Psoas muscle (tissue), 8 donors: ENCODE results near the gene CUEDC1. TPM values are rescaled to one million over a fixed set of nuclear protein-coding genes. Genes with fewer than 3 reads are reported as not detected.

Experiments used
- ATAC-seq, 4 donors: fragments of 200-7000 bp; cut with Tn5 transposase; one replicate each; pipeline ENCODE4 v1.9.1; 2020; ENCODE audit warnings: moderate library complexity in 3 of 4, mild to moderate bottlenecking in 2 of 4
- DNase-seq, 2 donors: peaks; one replicate each; pipeline ENCODE4 v3.0.0-alpha.2; 2020
- H3K27ac ChIP-seq: fragments of 200-600 bp; one replicate; pipeline ENCODE4 v1.8.0; 2022
- H3K27me3 ChIP-seq, 3 donors: fragments of 200-600 bp in 1 of 3; one replicate each; pipeline versions ENCODE4 v1.6.1 to v1.8.0; 2013 to 2022; ENCODE audit warnings: low read length in 2 of 3, mild to moderate bottlenecking in 2 of 3, moderate library complexity in 1 of 3; ENCODE audit not compliant: insufficient read depth in 3 of 3
- H3K36me3 ChIP-seq, 2 donors: fragments of 200-600 bp in 1 of 2; one replicate each; pipeline versions ENCODE4 v1.6.1 to v1.8.0; 2013 to 2022; ENCODE audit warnings: low read depth in 1 of 2, mild to moderate bottlenecking in 1 of 2, moderate library complexity in 1 of 2; ENCODE audit not compliant: insufficient read depth in 1 of 2
- H3K4me1 ChIP-seq: fragments of 200-600 bp; one replicate; pipeline ENCODE4 v1.8.0; 2022
- H3K4me3 ChIP-seq: fragments of 200-600 bp; one replicate; pipeline ENCODE4 v1.8.0; 2022; ENCODE audit warnings: mild to moderate bottlenecking
- H3K9me3 ChIP-seq: fragments of 200-600 bp; one replicate; pipeline ENCODE4 v1.8.0; 2022
- CTCF ChIP-seq: fragments of 200-600 bp; IDR thresholded peaks from one replicate; pipeline ENCODE4 v1.8.0; 2022; ENCODE audit warnings: antibody characterized with exemption
- WGBS, 3 donors: extraction: QIAGEN DNeasy Blood & Tissue Kit; methylation state at CpG; one replicate each; pipeline versions ENCODE4 v1.1.6 to v1.1.7; 2013; 5-methylcytosine and 5-hydroxymethylcytosine counted together
- intact Hi-C, 2 donors: fragments of 100-400 bp; cut with DNase I; formaldehyde crosslinking; loops; one replicate each; pipeline versions ENCODE4 v1.11.0 to v1.14.2; 2022
- polyA plus RNA-seq, 3 donors: library from polyadenylated mRNA; stranded (reverse); fragments of 200-250 nt; gene quantifications; one replicate each; pipeline ENCODE4 v1.2.3, GENCODE V29; 2013
- total RNA-seq, 4 donors: library from RNA; stranded (reverse); fragmentation: NEBNext Ultra II Directional in 2 of 4; extraction: Animal tissue kit (Norgen Biotek cat#: 25700) in 2 of 4; gene quantifications; one replicate each; pipeline versions ENCODE4 v1.2.1 to v1.2.4, GENCODE V29; 2021 to 2023
- donor health status: healthy with polysubstance abuse.
- donor health status: DM: no; HTN: no; CAD: no; lungs with moderate emphysema.
- donor health status: Bipolar disorder and iron deficiency.
- donor health status: healthy.
- donor health status: DM: yes; HTN: yes; CAD: no.
- donor health status: DM: no; HTN: no; CAD: no.
- donor health status: DM: no; HTN: no; CAD: no.
- donor health status: DM: yes; HTN: yes; CAD: no.

The CUEDC1 gene
- total and polyA plus RNA-seq, 7 donors = 28.0 to 67.2 (median 46.4) TPM

GRCh38 chr17:57918017-57918895, 37.0 kb downstream of the CUEDC1 start:
- Histone ChIP-seq H3K27ac (peak overlapping the region; percentile 64), H3K4me1 (peaks cover 73% of the 10 kb centered on the region), H3K4me3 (no peak overlapping the region), H3K36me3 (no peaks in the 10 kb centered on the region), H3K9me3 (no peaks in the 10 kb centered on the region), H3K27me3 (no peaks in the 10 kb centered on the region)
- DNase-seq (no peak), ATAC-seq (peak in 2 of 4 donors; percentile 14 to 26)
- TF ChIP-seq CTCF = no peak
- WGBS, 3 donors = 43 to 56% (median 47%) methylated on average over 5 of the region's 5 CpGs
- intact Hi-C loops = no loop called here

GRCh38 chr17:57916925-57917858, 38.0 kb downstream of the CUEDC1 start:
- DNase-seq (no peak), ATAC-seq (peak; percentile 86 to 92 (median 88))
- Histone ChIP-seq H3K27ac (peak overlapping the region; percentile 64), H3K27me3 (no peaks in the 10 kb centered on the region), H3K4me1 (peaks cover 83% of the 10 kb centered on the region), H3K36me3 (no peaks in the 10 kb centered on the region), H3K9me3 (no peaks in the 10 kb centered on the region), H3K4me3 (no peak overlapping the region)
- no peak for TF ChIP-seq CTCF
- intact Hi-C loops = no loop called here
- 59 to 63% (median 62%) methylated on average over 9 of the region's 9 CpGs for WGBS, 3 donors

- Histone ChIP-seq H3K27ac (peak overlapping the region; percentile 64), H3K27me3 (no peaks in the 10 kb centered on the region), H3K4me3 (no peak overlapping the region), H3K36me3 (no peaks in the 10 kb centered on the region), H3K9me3 (no peaks in the 10 kb centered on the region), H3K4me1 (peaks cover 81% of the 10 kb centered on the region)
- DNase-seq (no peak), ATAC-seq (peak in 1 of 4 donors; percentile 12)
- no peak for TF ChIP-seq CTCF
- intact Hi-C loops = no loop called here
- WGBS, 3 donors = 55 to 61% (median 57%) methylated on average over 19 of the region's 19 CpGs
Measured at GRCh38 chr17:57915985-57916757, 39.0 kb downstream of the CUEDC1 start.

GRCh38 chr17:57915544-57915943, 39.7 kb downstream of the CUEDC1 start:
- DNase-seq (no peak), ATAC-seq (no peak)
- H3K4me3 ChIP-seq = no peak overlapping the region
- intact Hi-C loops = no loop called here
- 43 to 62% (median 44%) methylated on average over 9 of the region's 9 CpGs for WGBS, 3 donors
- TF ChIP-seq CTCF = no peak
- peaks cover 77% of the 10 kb centered on the region for H3K4me1 ChIP-seq
- H3K27ac ChIP-seq = peak overlapping the region; percentile 64
- no peaks in the 10 kb centered on the region for H3K27me3 ChIP-seq
- no peaks in the 10 kb centered on the region for H3K9me3 ChIP-seq
- no peaks in the 10 kb centered on the region for H3K36me3 ChIP-seq
